Stimulated activated CD4-positive, alpha-beta T cell treated with anti-CD3 and anti-CD28 coated beads, Interleukin-15, amount 100 ng/mL, for 24 hours (primary cell): ENCODE data around the gene RCAN2.

Experiments used
- DNase-seq: peaks from one replicate; pipeline ENCODE4 v3.0.0-alpha.2; 2020

The RCAN2 gene

DNA sequence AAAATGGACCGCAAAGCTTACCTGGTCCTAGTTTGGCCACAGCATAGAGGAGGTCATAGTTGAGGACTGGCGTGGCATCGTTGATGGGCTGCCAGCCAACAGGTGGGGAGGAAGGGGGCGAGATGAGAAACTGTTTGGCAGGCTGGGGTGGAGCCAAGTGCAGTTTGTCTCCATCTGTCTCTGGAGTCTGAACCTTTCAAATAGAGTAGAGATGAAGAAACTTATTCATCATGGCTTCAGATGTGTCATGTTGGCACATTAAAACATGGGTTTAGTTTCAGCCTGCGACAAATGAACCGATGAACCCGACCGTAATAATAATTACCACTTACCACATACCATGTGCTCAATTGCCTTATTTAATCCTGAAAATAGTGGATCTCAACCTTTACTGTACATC lies 244.5 kb downstream of the RCAN2 start:
- no peak for DNase-seq

DNA sequence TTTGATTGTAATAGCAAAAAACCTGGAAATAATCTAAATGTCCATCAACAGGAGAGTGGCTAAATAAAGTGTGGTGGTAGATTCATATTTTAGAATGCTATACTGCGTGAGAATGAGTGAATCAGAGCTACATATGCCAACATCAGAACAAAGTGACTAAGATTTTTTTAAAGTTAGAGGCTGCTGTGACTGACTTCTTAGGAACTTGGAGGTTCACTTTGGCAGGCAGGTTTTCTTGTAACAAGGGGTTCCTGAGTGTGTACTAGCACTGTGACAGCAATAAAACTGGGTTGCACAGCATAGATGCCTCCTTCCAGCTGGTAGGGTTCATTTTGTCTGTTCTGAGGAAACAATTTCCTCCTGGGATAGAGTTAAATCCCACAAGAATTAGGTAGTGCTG lies 245.2 kb downstream of the RCAN2 start:
- DNase-seq: no peak

DNA sequence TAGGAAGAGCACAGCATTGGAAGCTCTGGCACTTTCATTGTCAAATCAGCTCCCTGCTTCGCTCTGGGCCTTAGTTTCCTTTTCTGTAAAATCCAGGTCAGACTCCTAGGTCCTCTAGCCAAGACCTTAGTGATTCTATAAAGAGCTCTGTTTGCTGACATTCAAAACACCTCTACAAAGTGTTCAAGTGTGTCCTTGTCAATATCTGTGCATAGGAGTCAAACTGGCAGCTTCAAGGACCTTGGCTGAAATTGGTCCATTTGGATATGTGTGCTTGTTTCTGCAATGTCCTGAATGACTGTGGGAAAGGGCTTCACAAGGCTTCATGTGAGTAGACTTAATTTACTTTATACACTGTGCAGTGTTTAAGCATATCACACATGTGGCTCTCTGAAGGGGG lies 246.6 kb downstream of the RCAN2 start:
- no peak for DNase-seq

DNA sequence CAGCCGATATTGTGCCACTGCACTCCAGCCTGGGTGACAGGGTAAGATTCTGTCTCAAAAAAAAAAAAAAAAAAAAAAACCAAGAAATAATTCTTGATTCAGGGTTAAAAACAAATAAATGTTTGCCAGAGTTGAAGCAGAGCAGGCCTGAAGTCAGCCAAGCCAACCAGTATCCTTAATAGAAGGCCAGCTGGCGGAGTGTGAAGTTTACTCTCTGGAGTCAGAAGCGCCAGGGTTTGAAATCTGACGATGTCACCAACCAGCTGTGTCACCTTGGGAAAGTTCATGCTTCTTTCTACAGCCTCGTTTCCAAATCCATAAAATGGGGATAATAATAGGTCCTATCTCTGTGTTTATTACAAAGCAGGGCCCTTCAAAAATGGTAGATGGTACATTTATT lies 247.5 kb downstream of the RCAN2 start:
- no peak for DNase-seq

DNA sequence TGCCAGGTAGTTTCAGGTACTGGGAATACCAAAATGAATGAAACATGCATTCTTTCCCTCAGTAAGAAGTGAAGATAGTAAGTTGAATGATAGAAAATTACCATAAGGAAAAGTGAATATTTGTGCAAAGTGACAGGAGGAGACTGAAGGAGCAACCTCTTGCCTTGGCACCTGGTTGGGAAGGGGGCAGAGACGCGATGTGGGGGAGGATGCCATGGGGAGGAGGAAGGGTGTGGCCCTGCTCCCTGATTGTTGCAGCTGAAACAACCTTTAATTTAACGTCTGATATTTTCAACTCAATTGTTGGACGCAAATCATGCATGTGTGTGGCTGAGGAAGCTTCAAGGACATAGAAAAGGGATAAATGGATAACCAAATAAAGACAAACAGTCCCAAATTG lies 248.3 kb downstream of the RCAN2 start:
- no peak for DNase-seq

DNA sequence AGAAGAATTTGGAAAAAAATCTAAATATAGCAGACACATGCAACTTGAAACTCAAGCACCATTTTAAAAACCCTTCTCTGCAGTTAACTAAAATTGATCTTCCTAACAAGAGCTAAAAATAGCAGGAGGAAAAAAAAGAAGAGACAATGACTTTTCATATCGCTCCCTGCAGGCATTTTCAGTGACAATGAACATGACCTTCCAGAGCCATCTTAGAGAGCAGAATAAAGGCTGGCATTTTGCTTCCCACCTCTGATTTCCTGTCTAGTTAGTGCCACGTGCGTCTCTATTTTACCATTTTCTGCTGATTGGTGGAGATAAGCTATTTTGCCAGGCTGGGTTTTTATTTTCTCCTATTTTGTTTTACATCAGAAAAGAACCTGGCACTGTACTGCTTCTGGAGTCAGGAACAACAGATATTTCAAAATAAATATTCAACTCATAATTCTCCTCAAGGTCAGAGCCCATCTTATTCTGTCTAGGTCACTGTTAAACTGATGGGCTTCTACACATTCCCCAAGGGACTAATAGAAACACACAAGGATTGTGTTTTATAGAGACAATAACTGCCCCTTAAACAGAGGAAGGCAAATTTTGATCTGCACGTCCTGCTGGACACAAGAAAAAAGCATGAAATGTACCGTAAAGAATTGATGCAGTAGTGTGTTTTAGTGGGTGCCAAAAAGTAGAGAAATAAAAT lies 250.2 kb downstream of the RCAN2 start:
- DNase-seq: no peak

DNA sequence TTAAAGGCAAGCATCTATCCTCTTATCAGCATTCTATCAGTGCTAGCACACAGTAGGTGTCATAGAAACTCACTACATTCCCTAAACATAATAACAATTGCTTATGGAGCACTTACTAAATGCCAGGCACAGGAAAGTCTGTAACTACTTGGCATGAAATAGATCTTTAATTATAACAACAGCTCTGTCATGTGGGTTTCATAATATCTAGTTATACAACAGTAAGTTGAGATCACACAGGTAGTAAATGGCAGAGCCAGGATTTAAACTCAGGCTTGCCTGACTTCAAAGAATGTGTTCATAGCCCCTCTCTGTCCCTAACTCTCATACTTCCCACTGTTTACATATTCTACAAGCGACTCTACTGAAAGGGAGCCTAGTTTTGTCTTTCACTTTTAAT lies 254.5 kb downstream of the RCAN2 start:
- DNase-seq: no peak

DNA sequence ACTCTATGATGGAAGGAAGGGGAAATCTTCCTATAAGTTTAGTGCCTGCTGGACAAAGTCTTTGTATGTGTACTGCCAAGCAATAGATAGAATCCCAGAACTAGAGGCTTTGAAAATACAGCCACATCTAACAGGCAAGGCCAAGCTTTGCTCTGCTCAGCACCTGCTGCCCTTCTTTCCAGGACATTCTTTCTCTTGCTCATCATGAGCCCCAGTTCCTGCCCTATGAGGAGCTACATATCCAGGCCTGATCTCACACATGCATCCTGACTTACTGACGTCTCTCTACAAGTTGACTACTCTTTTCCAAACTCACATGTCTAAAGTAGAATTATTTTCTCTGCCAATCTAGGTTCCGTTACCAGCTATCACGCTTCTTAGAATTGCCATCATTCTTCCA lies 256.0 kb downstream of the RCAN2 start:
- no peak for DNase-seq

DNA sequence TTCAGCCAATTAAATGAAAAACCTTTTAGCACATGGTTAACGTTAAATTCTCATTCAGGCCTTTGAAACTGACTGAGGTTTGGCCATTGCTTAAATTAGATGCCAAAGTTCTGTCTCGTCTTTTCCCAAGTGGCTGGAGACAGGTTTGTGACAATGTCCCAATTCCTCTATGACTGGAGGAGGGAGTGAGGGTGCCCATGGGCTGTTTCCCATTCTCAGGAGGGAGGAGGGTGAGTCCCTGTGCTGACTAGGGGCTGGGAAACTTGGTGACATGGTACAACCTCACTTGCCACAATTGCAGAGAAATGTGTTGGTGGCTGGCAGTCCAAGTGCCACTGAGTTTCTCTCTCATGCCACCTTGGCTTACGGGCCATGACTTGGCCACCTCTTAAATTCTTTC lies 256.5 kb downstream of the RCAN2 start:
- DNase-seq: no peak

DNA sequence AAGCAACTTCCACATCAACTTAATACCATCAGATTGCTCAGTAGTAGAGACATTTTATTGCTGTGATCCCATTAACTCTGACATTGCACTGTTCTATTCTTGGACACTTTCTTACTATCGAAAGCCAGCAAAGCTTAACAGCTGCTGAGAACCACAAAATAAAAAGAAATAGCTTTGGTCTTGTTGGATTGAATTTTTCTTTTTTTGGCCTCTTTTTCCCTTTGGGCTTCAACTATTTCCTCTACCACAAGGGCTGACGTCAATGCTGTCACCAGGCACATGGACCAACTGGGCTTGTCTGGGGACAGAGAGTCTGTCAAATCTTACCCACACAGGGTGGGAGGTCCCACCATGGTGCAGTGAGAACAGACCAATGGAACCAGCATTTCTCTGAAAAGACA lies 257.1 kb downstream of the RCAN2 start:
- no peak for DNase-seq

DNA sequence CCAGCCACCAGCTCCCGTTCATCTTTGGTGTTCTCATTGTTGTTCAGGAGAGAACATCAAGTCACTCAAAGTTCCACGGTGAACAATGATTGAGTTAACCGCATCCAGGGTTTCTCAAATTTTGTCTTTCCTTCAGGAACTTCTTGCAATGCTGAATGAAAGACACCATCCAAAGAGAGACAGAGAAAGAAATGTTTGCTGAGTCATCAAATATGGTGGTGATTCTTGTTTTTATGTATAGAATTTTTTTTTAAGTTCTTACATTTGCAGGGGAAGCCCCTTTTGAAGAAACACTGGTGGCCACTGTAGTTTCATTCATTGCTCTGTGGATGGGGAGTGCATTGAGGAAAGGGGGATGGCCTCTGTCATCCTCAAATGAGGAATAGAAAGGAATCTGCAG lies 258.1 kb downstream of the RCAN2 start:
- no peak for DNase-seq

DNA sequence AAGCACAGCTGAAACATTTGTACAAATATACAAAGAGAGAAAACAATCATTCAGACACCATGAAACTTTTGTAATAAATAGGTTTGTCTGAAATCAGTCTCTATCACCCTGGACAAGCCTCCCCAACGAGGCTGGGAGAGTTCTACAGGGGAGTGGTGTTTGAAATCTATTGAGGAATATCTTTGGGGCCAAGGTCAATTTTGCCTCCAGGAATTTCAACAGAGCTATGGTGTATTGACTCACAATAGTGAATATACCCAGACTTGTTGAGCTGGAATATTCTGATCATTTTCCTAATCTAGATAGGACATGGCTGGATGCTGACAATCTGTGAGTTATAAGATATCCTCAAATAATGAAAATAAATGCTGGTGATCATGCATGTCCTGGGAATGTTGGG lies 269.0 kb downstream of the RCAN2 start:
- DNase-seq: no peak

DNA sequence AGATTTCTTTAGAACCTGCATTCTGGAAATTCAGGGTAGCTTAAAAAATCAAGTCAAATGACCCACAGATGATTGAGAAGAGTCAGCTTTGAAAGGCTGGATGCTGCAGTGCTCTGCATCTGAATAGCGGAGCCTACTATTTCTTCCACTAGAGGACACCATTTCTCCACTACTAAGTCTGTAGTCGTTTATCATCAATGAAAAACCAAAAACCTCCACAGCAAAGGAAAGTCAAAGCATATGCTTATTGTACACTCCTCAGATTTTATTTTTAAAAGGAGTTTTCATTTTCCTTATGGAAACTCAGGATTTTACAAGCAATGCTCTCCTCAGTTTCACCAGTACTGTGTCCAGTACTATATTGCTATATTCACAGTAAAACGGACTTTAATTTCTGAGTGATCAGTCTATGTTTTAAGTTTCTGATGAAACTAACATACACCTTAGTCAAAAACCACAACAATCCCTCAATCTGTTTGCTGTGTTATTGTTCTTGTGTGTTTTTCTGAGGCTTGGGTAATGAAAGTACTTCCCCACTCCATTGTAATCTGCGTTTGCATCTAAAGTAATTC lies 269.9 kb downstream of the RCAN2 start:
- no peak for DNase-seq

DNA sequence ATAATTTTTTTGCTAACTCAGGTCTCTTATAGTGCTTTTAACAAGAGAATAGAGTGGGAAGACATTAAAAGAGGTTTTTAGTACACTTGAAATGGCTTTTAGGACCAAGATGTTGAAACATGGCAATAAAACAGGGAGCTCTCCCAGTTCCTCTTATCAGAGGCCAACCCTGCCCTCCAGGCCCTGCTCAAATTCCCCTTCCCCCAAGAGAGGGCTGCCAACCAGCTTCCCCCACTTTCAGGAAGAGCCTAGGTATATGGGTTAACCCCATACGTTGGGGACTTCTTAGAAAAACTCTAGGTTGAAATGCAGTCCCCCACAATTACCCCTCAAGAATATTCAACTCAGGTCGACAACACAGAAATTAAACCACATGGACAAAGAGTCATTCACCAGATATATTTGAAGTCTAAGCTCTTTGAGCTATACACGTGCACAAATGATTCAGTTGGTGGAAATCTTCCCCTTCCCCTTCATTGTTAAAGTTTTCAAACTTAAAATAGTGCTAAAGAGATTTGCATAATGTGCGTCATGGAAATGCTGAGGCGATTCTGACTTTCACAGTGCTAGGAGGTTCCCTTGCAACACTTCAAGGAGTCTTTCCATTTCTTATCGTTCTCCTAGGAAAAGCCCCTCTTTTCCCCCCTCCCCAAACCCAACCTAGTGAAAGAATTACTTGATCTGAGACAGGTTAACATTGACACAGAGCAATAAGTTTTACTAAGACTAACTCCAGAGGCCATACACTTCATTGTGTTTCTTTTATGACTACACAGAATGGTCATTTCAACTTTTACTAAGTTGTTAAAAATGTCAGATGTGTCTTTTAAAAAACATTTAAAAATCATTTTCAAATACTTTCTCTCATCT lies 270.7 kb downstream of the RCAN2 start:
- peak; percentile 51 for DNase-seq

DNA sequence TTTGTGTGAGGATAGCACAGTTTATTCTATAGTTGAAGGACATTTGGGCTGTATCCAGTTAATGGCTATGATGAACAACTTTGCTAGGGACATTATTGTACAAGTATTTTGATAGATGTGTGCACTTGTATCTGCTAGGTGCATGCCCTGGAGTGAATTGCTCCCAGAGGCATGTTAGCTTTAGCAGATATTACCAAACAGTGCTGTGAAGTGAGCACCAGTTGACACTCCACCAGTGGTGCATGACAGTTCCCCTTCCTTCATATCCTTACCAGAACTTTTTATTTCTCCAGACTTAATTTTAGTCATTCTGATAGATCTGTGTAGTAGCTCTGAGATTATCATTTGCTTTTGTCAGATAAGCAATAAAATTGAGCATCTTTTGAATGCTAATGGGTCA lies 271.6 kb downstream of the RCAN2 start:
- DNase-seq: no peak

DNA sequence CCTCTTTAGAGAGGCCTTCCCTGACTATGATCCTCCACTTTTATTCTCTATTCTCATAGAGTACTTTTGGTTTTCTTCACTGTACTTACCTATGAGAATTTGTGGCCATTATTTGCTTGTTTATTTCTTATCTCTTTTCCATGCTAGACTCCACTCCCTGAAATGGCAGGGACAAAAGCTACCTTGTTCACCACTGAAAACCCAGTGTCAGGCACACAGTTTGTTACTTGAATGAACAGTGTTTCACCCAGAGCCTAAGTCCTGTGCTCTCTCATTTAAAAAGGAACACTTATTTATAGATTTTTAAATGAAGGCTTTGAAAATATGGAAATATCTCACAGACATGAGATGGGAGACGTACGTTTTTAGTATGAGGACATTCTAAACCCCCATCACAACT lies 272.8 kb downstream of the RCAN2 start:
- no peak for DNase-seq

DNA sequence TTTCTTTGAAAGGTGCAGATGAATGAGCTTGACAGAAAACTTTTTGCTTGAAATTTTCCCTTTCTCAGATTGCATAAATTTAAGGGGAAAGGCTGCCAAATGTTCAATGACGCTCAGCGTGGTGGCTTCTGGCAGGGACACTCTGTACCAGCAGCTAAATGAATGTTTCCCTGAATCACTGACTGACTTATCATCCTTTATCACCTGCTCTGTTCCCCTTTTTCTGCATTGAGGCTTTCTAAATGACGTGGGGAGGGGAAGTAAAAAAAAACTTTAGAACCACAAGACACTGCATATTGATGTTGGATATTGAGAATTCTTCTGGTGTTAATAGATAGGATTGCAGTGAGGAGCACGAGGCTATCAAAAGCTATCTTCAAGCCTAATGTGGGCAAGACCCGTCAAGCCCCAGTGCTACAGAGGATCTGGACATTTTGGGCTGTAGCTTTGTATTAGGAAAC lies 273.5 kb downstream of the RCAN2 start:
- DNase-seq: peak; percentile 27

DNA sequence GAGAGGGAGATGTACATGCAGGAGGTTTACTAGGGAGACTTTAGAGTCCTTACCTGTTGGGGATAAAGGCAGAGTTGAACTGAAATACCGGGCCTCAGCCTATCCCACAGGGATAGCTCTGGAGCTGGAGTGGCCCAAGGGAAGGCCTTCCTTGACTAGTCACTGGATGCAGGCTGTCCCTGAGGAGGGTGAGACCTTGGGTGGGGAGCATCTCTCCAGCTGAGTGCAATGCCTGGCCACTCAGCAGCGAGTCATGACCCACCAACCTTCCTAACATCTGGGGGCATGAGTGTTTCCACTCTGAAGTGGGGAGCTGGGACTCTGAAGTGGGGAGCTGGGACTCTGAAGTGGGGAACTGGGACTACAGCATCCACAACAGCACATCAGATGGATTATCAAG lies 274.4 kb downstream of the RCAN2 start:
- no peak for DNase-seq

DNA sequence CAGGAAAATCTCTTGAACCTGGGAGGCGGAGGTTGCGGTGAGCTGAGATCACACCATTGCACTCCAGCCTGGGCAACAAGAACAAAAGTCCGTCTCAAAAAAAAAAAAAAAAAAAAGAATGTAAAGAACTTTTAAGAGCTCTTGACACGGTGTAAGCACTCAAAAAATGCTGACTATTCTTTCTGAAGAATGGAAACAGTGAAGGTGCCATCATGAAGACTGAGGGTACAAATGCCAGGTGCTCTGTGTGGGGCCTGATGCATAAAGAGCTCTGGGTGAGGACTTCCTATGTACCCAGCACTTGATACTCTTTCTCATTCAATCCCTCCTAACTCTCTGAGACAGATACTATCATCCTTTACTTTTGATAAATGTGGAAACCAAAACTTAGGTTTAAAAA lies 275.5 kb downstream of the RCAN2 start:
- no peak for DNase-seq

DNA sequence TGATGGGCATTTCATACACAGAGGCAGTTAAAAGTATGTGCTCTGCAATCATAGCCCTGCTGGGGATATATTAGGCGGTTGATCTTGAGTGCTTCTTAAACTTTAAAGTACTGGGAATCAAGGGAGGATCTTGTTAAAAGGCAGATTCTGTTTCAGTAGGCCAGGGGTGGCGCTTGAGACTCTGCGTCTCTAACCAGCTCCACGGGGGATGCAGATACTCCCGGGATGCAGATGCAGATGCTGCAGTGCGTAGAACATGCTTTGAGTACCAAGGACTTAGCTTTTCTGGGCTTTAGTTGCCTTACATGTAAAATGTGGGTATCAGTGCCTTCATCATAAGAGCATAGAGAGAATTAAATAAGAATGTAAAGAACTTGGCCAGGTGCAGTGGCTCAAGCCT lies 276.0 kb downstream of the RCAN2 start:
- no peak for DNase-seq

DNA sequence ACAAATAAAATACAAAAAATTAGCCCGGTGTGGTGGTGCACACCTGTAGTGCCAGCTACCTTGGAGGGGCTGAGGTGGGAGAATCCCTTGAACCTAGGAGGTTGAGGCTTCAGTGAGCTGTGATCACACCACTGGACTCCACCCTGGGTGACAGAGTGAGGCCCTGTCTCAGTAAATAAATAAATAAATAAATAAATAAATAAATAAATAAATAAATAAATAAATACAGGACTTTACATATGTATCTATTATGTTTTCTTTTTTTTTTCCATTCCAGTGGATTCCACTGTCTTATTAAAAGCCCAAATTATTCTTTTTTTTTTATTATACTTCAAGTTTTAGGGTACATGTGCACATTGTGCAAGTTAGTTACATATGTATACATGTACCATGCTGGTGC lies 279.3 kb downstream of the RCAN2 start:
- no peak for DNase-seq

DNA sequence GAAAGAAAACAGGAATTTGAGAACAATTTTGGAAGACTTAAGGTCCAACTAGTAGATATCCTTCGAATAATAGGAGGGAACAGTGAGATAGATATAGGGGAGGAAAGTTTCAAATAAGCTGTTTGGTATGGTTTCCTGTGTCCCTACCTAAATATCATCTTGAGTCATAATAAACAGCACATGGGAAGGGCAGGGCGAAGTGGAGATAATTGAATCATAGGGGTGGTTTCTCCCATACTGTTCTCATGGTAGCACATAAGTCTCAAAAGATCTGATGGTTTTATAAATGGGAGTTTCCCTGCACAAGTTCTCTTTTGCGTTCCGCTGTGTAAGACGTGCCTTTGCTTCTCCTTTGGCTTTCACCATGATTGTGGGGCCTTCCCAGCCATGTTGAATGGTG lies 281.0 kb downstream of the RCAN2 start:
- DNase-seq: no peak

DNA sequence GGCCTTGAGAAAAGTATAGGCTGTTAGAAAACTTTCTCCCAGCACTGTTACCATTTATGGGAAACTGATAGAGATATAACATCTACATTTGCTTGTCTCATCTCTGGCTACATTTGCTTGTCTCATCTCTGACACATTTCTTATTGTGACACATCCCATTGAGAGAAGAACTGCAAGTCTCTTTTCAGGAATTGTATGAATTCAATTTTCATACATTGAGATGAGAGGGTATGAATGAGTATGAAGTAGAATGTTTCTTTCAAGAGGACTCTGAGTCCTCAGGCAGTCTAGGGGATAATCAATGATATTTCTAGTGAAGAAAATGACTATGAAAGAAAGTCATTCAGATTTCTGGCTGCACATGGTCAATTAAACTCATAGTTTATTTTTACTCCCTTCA lies 282.9 kb downstream of the RCAN2 start:
- DNase-seq: no peak

DNA sequence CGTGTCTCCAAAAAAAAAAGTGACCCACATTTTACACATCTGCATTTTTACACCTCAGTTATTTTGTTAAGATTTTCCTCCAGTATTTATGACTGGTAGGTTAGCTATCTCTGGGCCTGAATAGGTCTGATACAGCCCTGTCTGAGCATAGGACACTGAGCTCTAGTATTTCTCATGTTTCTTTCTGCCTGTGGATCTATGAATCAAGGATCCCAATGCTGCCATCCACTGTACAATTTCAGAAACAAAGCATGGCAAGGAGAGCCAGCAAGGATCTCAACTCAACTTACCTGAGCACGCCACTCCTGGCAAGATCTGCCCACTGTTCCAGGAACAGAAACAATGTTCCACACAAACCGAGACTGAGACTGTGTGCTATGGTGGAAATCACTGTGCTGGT lies 284.1 kb downstream of the RCAN2 start:
- DNase-seq: no peak
